ENCODE data around the gene TBC1D22A.

The TBC1D22A gene

DNA sequence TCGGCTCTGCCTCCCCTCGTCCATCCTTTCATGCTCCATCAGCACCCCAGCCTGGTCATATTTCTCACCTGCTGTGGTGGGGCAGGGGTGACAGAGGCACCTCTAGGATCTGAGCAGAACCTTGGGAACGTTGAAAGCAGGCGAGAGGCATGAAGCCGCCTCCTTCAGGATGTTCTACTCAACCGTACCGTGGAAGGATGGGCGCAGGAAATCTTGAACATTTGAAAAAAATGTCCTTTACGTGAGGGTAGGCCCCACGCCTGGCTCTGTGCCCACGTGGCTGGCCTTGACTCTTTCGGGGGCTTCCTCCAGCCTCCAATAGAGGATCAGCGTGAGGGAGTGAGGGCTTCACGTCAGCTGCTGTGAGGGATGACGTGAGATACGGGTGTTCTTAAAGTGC is 90.7 kb downstream of the TBC1D22A start (continued):
- TF ChIP-seq POU6F1 (CRISPR knock-in tag; IDR thresholded peaks at IDR 0.05; ENCODE audit: borderline replicate concordance, low read depth) = no peak

GRCh38 chr22:46854125-46854870 is 91.8 kb downstream of the TBC1D22A start:
- no peak for ATAC-seq
- TF ChIP-seq ZNF8 (CRISPR knock-in tag; IDR thresholded peaks at IDR 0.05) = no peak
- TF ChIP-seq RARB (CRISPR knock-in tag; IDR thresholded peaks at IDR 0.05) = no peak
- TF ChIP-seq ZFP3 (CRISPR knock-in tag; IDR thresholded peaks at IDR 0.05) = no peak
- TF ChIP-seq, protein P1, sequence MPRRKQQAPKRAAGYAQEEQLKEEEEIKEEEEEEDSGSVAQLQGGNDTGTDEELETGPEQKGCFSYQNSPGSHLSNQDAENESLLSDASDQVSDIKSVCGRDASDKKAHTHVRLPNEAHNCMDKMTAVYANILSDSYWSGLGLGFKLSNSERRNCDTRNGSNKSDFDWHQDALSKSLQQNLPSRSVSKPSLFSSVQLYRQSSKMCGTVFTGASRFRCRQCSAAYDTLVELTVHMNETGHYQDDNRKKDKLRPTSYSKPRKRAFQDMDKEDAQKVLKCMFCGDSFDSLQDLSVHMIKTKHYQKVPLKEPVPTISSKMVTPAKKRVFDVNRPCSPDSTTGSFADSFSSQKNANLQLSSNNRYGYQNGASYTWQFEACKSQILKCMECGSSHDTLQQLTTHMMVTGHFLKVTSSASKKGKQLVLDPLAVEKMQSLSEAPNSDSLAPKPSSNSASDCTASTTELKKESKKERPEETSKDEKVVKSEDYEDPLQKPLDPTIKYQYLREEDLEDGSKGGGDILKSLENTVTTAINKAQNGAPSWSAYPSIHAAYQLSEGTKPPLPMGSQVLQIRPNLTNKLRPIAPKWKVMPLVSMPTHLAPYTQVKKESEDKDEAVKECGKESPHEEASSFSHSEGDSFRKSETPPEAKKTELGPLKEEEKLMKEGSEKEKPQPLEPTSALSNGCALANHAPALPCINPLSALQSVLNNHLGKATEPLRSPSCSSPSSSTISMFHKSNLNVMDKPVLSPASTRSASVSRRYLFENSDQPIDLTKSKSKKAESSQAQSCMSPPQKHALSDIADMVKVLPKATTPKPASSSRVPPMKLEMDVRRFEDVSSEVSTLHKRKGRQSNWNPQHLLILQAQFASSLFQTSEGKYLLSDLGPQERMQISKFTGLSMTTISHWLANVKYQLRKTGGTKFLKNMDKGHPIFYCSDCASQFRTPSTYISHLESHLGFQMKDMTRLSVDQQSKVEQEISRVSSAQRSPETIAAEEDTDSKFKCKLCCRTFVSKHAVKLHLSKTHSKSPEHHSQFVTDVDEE (CRISPR knock-in tag; IDR thresholded peaks at IDR 0.05) = no peak
- no peak for TF ChIP-seq TOX (CRISPR knock-in tag; IDR thresholded peaks at IDR 0.05; ENCODE audit: borderline replicate concordance)
- TF ChIP-seq ZFP30 (CRISPR knock-in tag; IDR thresholded peaks at IDR 0.05) = no peak
- no peak for TF ChIP-seq ZNF565 (CRISPR knock-in tag; conservative IDR thresholded peaks at IDR 0.05; ENCODE audit: low read depth)
- TF ChIP-seq CSRNP3 (CRISPR knock-in tag; IDR thresholded peaks at IDR 0.05) = no peak
- TF ChIP-seq POU6F1 (CRISPR knock-in tag; IDR thresholded peaks at IDR 0.05; ENCODE audit: borderline replicate concordance, low read depth) = no peak
- TF ChIP-seq ISL1 (CRISPR knock-in tag; IDR thresholded peaks at IDR 0.05) = no peak
- TF ChIP-seq CSDC2 (CRISPR knock-in tag; IDR thresholded peaks at IDR 0.05) = no peak
- no peak for TF ChIP-seq ARNTL (CRISPR knock-in tag; IDR thresholded peaks at IDR 0.05; ENCODE audit: borderline replicate concordance, low read depth)
- TF ChIP-seq, protein P2, sequence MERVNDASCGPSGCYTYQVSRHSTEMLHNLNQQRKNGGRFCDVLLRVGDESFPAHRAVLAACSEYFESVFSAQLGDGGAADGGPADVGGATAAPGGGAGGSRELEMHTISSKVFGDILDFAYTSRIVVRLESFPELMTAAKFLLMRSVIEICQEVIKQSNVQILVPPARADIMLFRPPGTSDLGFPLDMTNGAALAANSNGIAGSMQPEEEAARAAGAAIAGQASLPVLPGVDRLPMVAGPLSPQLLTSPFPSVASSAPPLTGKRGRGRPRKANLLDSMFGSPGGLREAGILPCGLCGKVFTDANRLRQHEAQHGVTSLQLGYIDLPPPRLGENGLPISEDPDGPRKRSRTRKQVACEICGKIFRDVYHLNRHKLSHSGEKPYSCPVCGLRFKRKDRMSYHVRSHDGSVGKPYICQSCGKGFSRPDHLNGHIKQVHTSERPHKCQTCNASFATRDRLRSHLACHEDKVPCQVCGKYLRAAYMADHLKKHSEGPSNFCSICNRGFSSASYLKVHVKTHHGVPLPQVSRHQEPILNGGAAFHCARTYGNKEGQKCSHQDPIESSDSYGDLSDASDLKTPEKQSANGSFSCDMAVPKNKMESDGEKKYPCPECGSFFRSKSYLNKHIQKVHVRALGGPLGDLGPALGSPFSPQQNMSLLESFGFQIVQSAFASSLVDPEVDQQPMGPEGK (CRISPR knock-in tag; IDR thresholded peaks at IDR 0.05; ENCODE audit: borderline replicate concordance) = no peak
- no peak for TF ChIP-seq OSR1 (CRISPR knock-in tag; IDR thresholded peaks at IDR 0.05)
- TF ChIP-seq SNAI2 (CRISPR knock-in tag; IDR thresholded peaks at IDR 0.05) = no peak
- no peak for TF ChIP-seq TCF4 (CRISPR knock-in tag; IDR thresholded peaks at IDR 0.05; ENCODE audit: borderline replicate concordance)
- TF ChIP-seq ZC3H10 (CRISPR knock-in tag; IDR thresholded peaks at IDR 0.05) = no peak
- TF ChIP-seq CREB5 (CRISPR knock-in tag; IDR thresholded peaks at IDR 0.05; ENCODE audit: low read depth) = no peak
- no peak for TF ChIP-seq ZNF70 (CRISPR knock-in tag; IDR thresholded peaks at IDR 0.05)
- TF ChIP-seq PPARA (CRISPR knock-in tag; IDR thresholded peaks at IDR 0.05; ENCODE audit: borderline replicate concordance) = no peak
